Mesenchymal stem cell (in vitro differentiated cells and primary cell): ENCODE measurements around the gene GOSR1. TPM values are rescaled to one million over a fixed set of nuclear protein-coding genes. Genes with fewer than 3 reads are reported as not detected.

Experiments
- DNase-seq: peaks from one replicate; pipeline ENCODE4 v3.0.0-alpha.2; 2013
- H2AFZ ChIP-seq: one replicate; pipeline ENCODE4 v1.6.1; 2013; ENCODE audit warnings: low read depth, mild to moderate bottlenecking, control low read depth, inconsistent platforms, low read length, moderate library complexity
- H2AK5ac ChIP-seq: 2 replicates; pipeline ENCODE4 v1.6.1; 2013; ENCODE audit warnings: low read length, moderate library complexity, mild to moderate bottlenecking, inconsistent platforms; ENCODE audit not compliant: severe bottlenecking
- H2BK120ac ChIP-seq: one replicate; pipeline ENCODE4 v1.6.1; 2013; ENCODE audit warnings: low read depth, mild to moderate bottlenecking, inconsistent platforms, low read length, moderate library complexity
- H2BK12ac ChIP-seq, 2 experiments: one replicate each; pipeline ENCODE4 v1.6.1; 2013; ENCODE audit warnings: inconsistent platforms in 2 of 2, low read length in 2 of 2, mild to moderate bottlenecking in 2 of 2, moderate library complexity in 2 of 2, control low read depth in 1 of 2
- H2BK15ac ChIP-seq: one replicate; pipeline ENCODE4 v1.6.1; 2013; ENCODE audit warnings: mild to moderate bottlenecking, low read depth, inconsistent platforms; ENCODE audit not compliant: poor library complexity, severe bottlenecking
- H2BK5ac ChIP-seq: 2 replicates; pipeline ENCODE4 v1.6.1; 2013; ENCODE audit warnings: low read depth, mild to moderate bottlenecking, low read length, control low read depth, inconsistent platforms; ENCODE audit not compliant: poor library complexity, severe bottlenecking
- H3K14ac ChIP-seq, 2 experiments: one replicate each; pipeline ENCODE4 v1.6.1; 2013; ENCODE audit warnings: inconsistent platforms in 2 of 2, low read length in 2 of 2, control low read depth in 1 of 2, mild to moderate bottlenecking in 1 of 2, moderate library complexity in 1 of 2
- H3K18ac ChIP-seq, 2 experiments: one replicate each; pipeline ENCODE4 v1.6.1; 2013; ENCODE audit warnings: inconsistent platforms in 2 of 2, low read length in 2 of 2, control low read depth in 1 of 2, low read depth in 1 of 2, mild to moderate bottlenecking in 1 of 2
- H3K23ac ChIP-seq, 2 experiments: one replicate each; pipeline ENCODE4 v1.6.1; 2013; ENCODE audit warnings: inconsistent platforms in 2 of 2, low read length in 2 of 2, mild to moderate bottlenecking in 2 of 2, moderate library complexity in 2 of 2, control low read depth in 1 of 2
- H3K27ac ChIP-seq: 2 replicates; pipeline ENCODE4 v1.5.1; 2013; ENCODE audit warnings: mild to moderate bottlenecking, moderate library complexity, low read length, control low read depth, inconsistent platforms; ENCODE audit not compliant: poor library complexity, severe bottlenecking
- H3K27me3 ChIP-seq, 2 experiments: 2 replicates each; pipeline versions ENCODE4 v1.6.1 to v1.7.0; 2013; ENCODE audit warnings: low read length in 2 of 2, mild to moderate bottlenecking in 2 of 2, moderate library complexity in 2 of 2, control low read depth in 1 of 2, inconsistent platforms in 1 of 2; ENCODE audit not compliant: control insufficient read depth in 1 of 2, insufficient read depth in 1 of 2
- H3K36me3 ChIP-seq, 2 experiments: 2 replicates each; pipeline versions ENCODE4 v1.6.1 to v1.7.0; 2013; ENCODE audit warnings: low read length in 2 of 2, control low read depth in 1 of 2, inconsistent platforms in 1 of 2, low read depth in 1 of 2, mild to moderate bottlenecking in 1 of 2; ENCODE audit not compliant: insufficient read depth in 2 of 2, control insufficient read depth in 1 of 2
- H3K4ac ChIP-seq, 2 experiments: one replicate each; pipeline ENCODE4 v1.6.1; 2013; ENCODE audit warnings: inconsistent platforms in 2 of 2, low read length in 2 of 2, mild to moderate bottlenecking in 2 of 2, moderate library complexity in 2 of 2, control low read depth in 1 of 2, low read depth in 1 of 2
- H3K4me1 ChIP-seq: 2 replicates; pipeline ENCODE4 v1.6.1; 2013; ENCODE audit warnings: low read depth, low read length, control low read depth; ENCODE audit not compliant: control insufficient read depth, insufficient read depth
- H3K4me2 ChIP-seq: 2 replicates; pipeline ENCODE4 v1.6.1; 2013; ENCODE audit warnings: low read length, mild to moderate bottlenecking, inconsistent platforms; ENCODE audit not compliant: poor library complexity, severe bottlenecking
- H3K4me3 ChIP-seq, 2 experiments: 2 replicates each; pipeline versions ENCODE4 v1.5.1 to v1.7.0; 2013; ENCODE audit warnings: low read length in 2 of 2, mild to moderate bottlenecking in 2 of 2, control low read depth in 1 of 2, low read depth in 1 of 2; ENCODE audit not compliant: insufficient read depth in 1 of 2
- H3K79me1 ChIP-seq: replicated peaks from 2 replicates; pipeline ENCODE4 v1.6.1; 2013; ENCODE audit warnings: mild to moderate bottlenecking, control low read depth, low read length, inconsistent platforms; ENCODE audit not compliant: poor library complexity, severe bottlenecking
- H3K9ac ChIP-seq: 2 replicates; pipeline ENCODE4 v1.7.0; 2013; ENCODE audit warnings: mild to moderate bottlenecking, low read length, moderate library complexity
- H3K9me3 ChIP-seq: 2 replicates; pipeline ENCODE4 v1.7.0; 2013; ENCODE audit warnings: mild to moderate bottlenecking, low read length; ENCODE audit not compliant: control insufficient read depth
- H4K8ac ChIP-seq: one replicate; pipeline ENCODE4 v1.6.1; 2013; ENCODE audit warnings: inconsistent platforms, mild to moderate bottlenecking, low read length, moderate library complexity
- H4K91ac ChIP-seq: one replicate; pipeline ENCODE4 v1.6.1; 2013; ENCODE audit warnings: mild to moderate bottlenecking, low read length, inconsistent platforms
- WGBS: methylation state at CpG from one replicate; pipeline ENCODE4 v1.1.7; 2013; ENCODE audit warnings: mixed read lengths; 5-methylcytosine and 5-hydroxymethylcytosine counted together
- polyA plus RNA-seq, 2 experiments: library from polyadenylated mRNA; stranded (reverse); fragments of 200-250 nt; gene quantifications; one replicate each; pipeline ENCODE4 v1.2.3, GENCODE V29; 2013

GOSR1 gene
- polyA plus RNA-seq (2013, experiment 1 of 2), result 28.0 TPM
- polyA plus RNA-seq (2013, experiment 2 of 2), result 26.8 TPM

- H3K9ac ChIP-seq, result peak within 1 kb of the TSS; percentile 99
- H2AK5ac ChIP-seq, result no peak within 1 kb of the TSS
- H2BK15ac ChIP-seq, result peak within 1 kb of the TSS; percentile 90
- H3K27me3 ChIP-seq, result no peaks in the 10 kb centered on the region
- H3K4me1 ChIP-seq, result no peaks in the 10 kb centered on the region
- peak within 1 kb of the TSS; percentile 82 to 94 for H3K18ac ChIP-seq
- 1% methylated on average over 37 of the region's 37 CpGs for WGBS
- H3K36me3 ChIP-seq, result peaks cover 8 to 33% of the 10 kb centered on the region in 2 experiments
- H3K79me1 ChIP-seq, result peaks cover 4% of the 10 kb centered on the region
- H2BK12ac ChIP-seq, result no peak within 1 kb of the TSS
- peak within 1 kb of the TSS; percentile 97 for H4K8ac ChIP-seq
- peak within 1 kb of the TSS; percentile 62 to 88 for H3K4ac ChIP-seq
- peak within 1 kb of the TSS; percentile 74 for H3K27ac ChIP-seq
- H2BK5ac ChIP-seq, result peak within 1 kb of the TSS; percentile 77
- H3K14ac ChIP-seq, result peak within 1 kb of the TSS in 1 of 2 experiments; percentile 30
- H2BK120ac ChIP-seq, result peak within 1 kb of the TSS; percentile 77
- peak; percentile 96 for DNase-seq
- peak within 1 kb of the TSS; percentile 64 for H3K4me2 ChIP-seq
- peak within 1 kb of the TSS; percentile 59 for H2AFZ ChIP-seq
- H4K91ac ChIP-seq, result peak within 1 kb of the TSS; percentile 90
- H3K23ac ChIP-seq, result no peak within 1 kb of the TSS
- no peaks in the 10 kb centered on the region for H3K9me3 ChIP-seq
- peak within 1 kb of the TSS; percentile 78 to 97 for H3K4me3 ChIP-seq
Observed at GRCh38 chr17:30477083-30477773, at the start of gene GOSR1. Gene GOSR1, plus strand, starts transcription at chr17:30477408. Its CDS starts 26 bp downstream, at chr17:30477434.

GRCh38 chr17:30427611-30428010 is 49.6 kb upstream of the GOSR1 start:
- H3K9ac ChIP-seq, result no peak overlapping the region
- H3K27me3 ChIP-seq, result no peaks in the 10 kb centered on the region
- no peak overlapping the region for H3K27ac ChIP-seq
- no peak overlapping the region for H4K91ac ChIP-seq
- no peak overlapping the region for H2BK120ac ChIP-seq
- no peak overlapping the region for H3K23ac ChIP-seq
- H3K4me3 ChIP-seq, result no peak overlapping the region
- no peaks in the 10 kb centered on the region for H3K4me1 ChIP-seq
- H3K4me2 ChIP-seq, result no peak overlapping the region
- no peak overlapping the region for H3K14ac ChIP-seq
- H2BK15ac ChIP-seq, result no peak overlapping the region
- no peaks in the 10 kb centered on the region for H3K9me3 ChIP-seq
- no peak overlapping the region for H2BK5ac ChIP-seq
- DNase-seq, result no peak
- H4K8ac ChIP-seq, result no peak overlapping the region
- peaks cover 0 to 64% of the 10 kb centered on the region in 2 experiments for H3K36me3 ChIP-seq
- H2AFZ ChIP-seq, result no peak overlapping the region
- H3K4ac ChIP-seq, result no peak overlapping the region
- peaks cover 6% of the 10 kb centered on the region for H3K79me1 ChIP-seq
- H3K18ac ChIP-seq, result no peak overlapping the region
- H2AK5ac ChIP-seq, result no peak overlapping the region
- H2BK12ac ChIP-seq, result no peak overlapping the region
- WGBS, result 86% methylated on average over 1 of the region's 1 CpG

- no peak overlapping the region for H2BK5ac ChIP-seq
- no peak overlapping the region for H3K18ac ChIP-seq
- H3K79me1 ChIP-seq, result peaks cover 6% of the 10 kb centered on the region
Observed at GRCh38 chr17:30429155-30429554, 48.1 kb upstream of the GOSR1 start.

GRCh38 chr17:30433514-30433913 is 43.7 kb upstream of the GOSR1 start:
- H3K4me1 ChIP-seq, result no peaks in the 10 kb centered on the region
- no peak overlapping the region for H2BK5ac ChIP-seq
- H3K9ac ChIP-seq, result no peak overlapping the region
- no peak overlapping the region for H2BK15ac ChIP-seq
- H2AFZ ChIP-seq, result no peak overlapping the region
- no peak overlapping the region for H2BK12ac ChIP-seq
- H3K14ac ChIP-seq, result no peak overlapping the region
- WGBS, result 25% methylated on average over 1 of the region's 1 CpG
- no peak overlapping the region for H3K27ac ChIP-seq
- no peak overlapping the region for H4K8ac ChIP-seq
- H4K91ac ChIP-seq, result no peak overlapping the region
- peaks cover 3 to 48% of the 10 kb centered on the region in 2 experiments for H3K36me3 ChIP-seq
- H3K4ac ChIP-seq, result no peak overlapping the region
- no peak overlapping the region for H3K23ac ChIP-seq
- H3K4me2 ChIP-seq, result no peak overlapping the region
- peak; percentile 94 for DNase-seq
- H3K9me3 ChIP-seq, result peaks cover 9% of the 10 kb centered on the region
- H2BK120ac ChIP-seq, result no peak overlapping the region
- H3K4me3 ChIP-seq, result no peak overlapping the region
- no peak overlapping the region for H3K18ac ChIP-seq
- H3K79me1 ChIP-seq, result no peaks in the 10 kb centered on the region
- no peak overlapping the region for H2AK5ac ChIP-seq
- H3K27me3 ChIP-seq, result no peaks in the 10 kb centered on the region

More at GRCh38 chr17:30429155-30429554, 48.1 kb upstream of the GOSR1 start:
- Histone ChIP-seq H3K27ac (peak overlapping the region; percentile 26), H4K91ac (no peak overlapping the region), H2AFZ (no peak overlapping the region), H3K4me3 (no peak overlapping the region), H2BK15ac (no peak overlapping the region), H3K4ac (no peak overlapping the region), H3K14ac (no peak overlapping the region), H3K36me3 (peaks cover 0 to 61% of the 10 kb centered on the region in 2 experiments), H3K9ac (peak overlapping the region; percentile 68), H3K4me2 (no peak overlapping the region), H3K4me1 (no peaks in the 10 kb centered on the region), H2BK12ac (no peak overlapping the region), H4K8ac (no peak overlapping the region), H3K9me3 (peaks cover 9% of the 10 kb centered on the region), H3K27me3 (no peaks in the 10 kb centered on the region), H2AK5ac (no peak overlapping the region), H3K23ac (no peak overlapping the region), H2BK120ac (no peak overlapping the region)
- DNase-seq, result no peak
- 95% methylated on average over 1 of the region's 1 CpG for WGBS
